Measurements from ENCODE around the gene PTMA. TPM values are rescaled to one million over a fixed set of nuclear protein-coding genes. Genes with fewer than 3 reads are reported as not detected.

Gene PTMA
- polyA plus RNA-seq, 2 of the 4 experiments (the other 2 are of a cell fraction) = 1,191 to 2,360 TPM

DNA sequence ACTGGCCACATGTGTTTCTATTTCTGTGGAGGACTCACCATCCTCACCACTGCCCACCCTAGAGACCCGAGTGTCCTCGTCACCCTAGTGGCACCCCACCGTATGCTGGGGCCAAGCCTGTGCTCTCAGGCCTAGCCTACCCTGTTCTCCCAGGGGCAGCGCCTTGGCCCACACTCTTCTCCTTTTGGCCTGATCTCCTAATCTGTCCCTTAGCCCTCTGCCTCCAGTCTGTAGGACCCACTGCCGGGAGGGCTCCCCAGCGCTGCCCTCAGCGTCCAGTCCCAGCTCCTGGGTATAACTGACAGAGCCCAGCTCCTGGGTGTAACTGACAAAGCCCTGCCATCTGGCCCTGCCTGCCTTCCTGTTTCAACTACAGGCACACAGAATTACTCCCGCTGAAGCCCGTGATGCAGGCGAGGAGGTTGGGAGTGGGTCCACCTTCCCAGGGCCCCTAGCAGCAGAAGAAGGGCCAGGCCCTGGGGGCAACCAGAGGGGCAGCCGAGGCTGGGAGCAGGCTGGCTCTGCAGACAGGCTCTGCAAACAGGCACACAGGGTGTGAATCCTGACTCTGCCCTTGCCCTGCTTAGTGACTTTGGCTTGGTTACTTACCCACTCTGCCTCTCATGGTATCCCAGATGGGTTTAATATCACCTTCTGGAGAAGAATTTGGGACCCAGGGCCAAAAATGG is 25.6 kb upstream of the PTMA start:
- Histone ChIP-seq H3K4me1 (peaks cover 20% of the 10 kb centered on the region), H3K4me2 (no peak overlapping the region), H3K27ac (peak overlapping the region in 1 of 2 experiments; percentile 13; a peak in 1 of 6 replicates), H3K4me3 (no peak overlapping the region), H3K9me3 (no peaks in the 10 kb centered on the region)
- FAIRE-seq (no peak), DNase-seq (ENCODE audit: low read depth in 1 of 2, low spot score in 1 of 2) (no peak), ATAC-seq (no peak)
- CTCF ChIA-PET = interaction anchor here (78.4 to 95.1 kb wide), 2 partner anchors 1 to 32 kb away, joined by 4158 read pairs; partner anchors contain the start of gene PTMA
- WGBS (ENCODE audit: missing lambda C conversion rate) = 94% methylated on average over 8 of the region's 11 CpGs
- TF ChIP-seq JUN (IDR thresholded peaks at IDR 0.05) (no peak), KDM1A (IDR thresholded peaks at IDR 0.05; ENCODE audit: low read depth) (no peak), ZC3H11A (IDR thresholded peaks at IDR 0.05) (no peak), EHMT2 (IDR thresholded peaks at IDR 0.05; ENCODE audit: low read depth) (no peak), MAFK (IDR thresholded peaks at IDR 0.05; ENCODE audit: partially characterized antibody) (no peak), NFE2L2 (conservative IDR thresholded peaks at IDR 0.05; ENCODE audit: low read length) (no peak), POLR2A (IDR thresholded peaks at IDR 0.05; ENCODE audit: low read length) (no peak), GATA3 (IDR thresholded peaks at IDR 0.05; ENCODE audit: borderline replicate concordance) (no peak), CEBPB (IDR thresholded peaks at IDR 0.05) (no peak), SREBF2 (IDR thresholded peaks at IDR 0.05) (no peak), TP53 (CRISPR knock-in tag; IDR thresholded peaks at IDR 0.05) (no peak), HEYL (CRISPR knock-in tag; IDR thresholded peaks at IDR 0.05) (no peak), EP300 (IDR thresholded peaks at IDR 0.05) (no peak), NPAS2 (CRISPR knock-in tag; IDR thresholded peaks at IDR 0.05; ENCODE audit: borderline replicate concordance) (no peak), EHF (CRISPR knock-in tag; IDR thresholded peaks at IDR 0.05) (no peak), KDM5A (IDR thresholded peaks at IDR 0.05) (no peak), NR3C1 (IDR thresholded peaks at IDR 0.05) (no peak), RFX5 (IDR thresholded peaks at IDR 0.05) (no peak)
- TF ChIP-seq, protein P1, sequence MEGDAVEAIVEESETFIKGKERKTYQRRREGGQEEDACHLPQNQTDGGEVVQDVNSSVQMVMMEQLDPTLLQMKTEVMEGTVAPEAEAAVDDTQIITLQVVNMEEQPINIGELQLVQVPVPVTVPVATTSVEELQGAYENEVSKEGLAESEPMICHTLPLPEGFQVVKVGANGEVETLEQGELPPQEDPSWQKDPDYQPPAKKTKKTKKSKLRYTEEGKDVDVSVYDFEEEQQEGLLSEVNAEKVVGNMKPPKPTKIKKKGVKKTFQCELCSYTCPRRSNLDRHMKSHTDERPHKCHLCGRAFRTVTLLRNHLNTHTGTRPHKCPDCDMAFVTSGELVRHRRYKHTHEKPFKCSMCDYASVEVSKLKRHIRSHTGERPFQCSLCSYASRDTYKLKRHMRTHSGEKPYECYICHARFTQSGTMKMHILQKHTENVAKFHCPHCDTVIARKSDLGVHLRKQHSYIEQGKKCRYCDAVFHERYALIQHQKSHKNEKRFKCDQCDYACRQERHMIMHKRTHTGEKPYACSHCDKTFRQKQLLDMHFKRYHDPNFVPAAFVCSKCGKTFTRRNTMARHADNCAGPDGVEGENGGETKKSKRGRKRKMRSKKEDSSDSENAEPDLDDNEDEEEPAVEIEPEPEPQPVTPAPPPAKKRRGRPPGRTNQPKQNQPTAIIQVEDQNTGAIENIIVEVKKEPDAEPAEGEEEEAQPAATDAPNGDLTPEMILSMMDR (IDR thresholded peaks at IDR 0.05) = no peak
- TF ChIP-seq, protein P2, sequence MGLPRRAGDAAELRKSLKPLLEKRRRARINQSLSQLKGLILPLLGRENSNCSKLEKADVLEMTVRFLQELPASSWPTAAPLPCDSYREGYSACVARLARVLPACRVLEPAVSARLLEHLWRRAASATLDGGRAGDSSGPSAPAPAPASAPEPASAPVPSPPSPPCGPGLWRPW (IDR thresholded peaks at IDR 0.05) = no peak
- POLR2A ChIA-PET = interaction anchor here (0.6 to 2.2 kb wide), 2 partner anchors 25 kb away, joined by 5 to 10 read pairs; partner anchors contain the start of gene PTMA

DNA sequence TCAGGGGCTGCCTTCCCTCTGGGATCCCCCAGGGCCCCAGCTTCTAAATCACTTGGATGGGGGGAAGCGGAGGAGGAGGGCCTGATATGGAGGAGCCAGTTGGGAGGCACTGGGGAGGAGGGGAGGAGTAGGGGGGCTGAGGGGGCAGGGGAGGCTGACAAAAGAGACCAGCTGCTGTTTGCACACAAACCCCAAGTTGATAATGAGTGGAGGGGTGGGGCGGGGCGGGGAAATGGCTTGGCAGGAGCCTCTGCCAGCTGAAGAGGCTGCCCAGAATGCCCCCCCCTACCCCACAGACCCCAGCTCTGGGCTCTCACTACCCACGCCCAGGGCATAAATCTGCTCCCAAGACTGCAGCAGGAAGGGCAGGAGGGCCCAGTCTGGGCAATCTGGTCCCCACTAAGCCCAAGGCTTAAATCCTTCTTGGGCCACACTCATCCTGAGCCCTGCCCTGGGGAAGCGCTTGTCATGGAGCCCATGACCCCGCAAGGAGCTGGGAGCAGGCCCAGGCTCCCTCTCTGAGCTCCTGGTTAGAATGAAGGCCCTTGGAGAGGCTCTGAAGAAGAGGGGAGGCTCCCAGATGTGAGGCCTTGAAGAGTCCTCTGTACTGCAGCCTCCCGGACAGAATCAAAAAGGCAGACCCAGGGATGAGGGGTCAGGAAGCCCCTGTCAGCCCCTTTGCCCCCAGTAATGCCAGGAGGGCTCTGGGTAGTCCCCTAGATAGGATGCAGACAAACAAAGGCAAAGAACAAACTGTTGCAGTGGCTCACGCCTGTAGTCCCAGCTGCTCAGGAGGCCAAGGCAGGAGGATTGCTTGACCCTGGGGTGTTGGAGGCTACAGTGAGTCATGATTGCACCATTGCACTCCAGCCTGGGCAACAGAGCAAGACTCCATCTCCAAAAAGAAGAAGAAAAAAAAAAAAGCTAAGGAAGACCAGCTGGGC is 24.8 kb upstream of the PTMA start:
- Histone ChIP-seq H3K27ac (no peak overlapping the region), H3K4me2 (no peak overlapping the region), H3K4me1 (peaks cover 20% of the 10 kb centered on the region), H3K4me3 (no peak overlapping the region), H3K9me3 (no peaks in the 10 kb centered on the region)
- FAIRE-seq (no peak), DNase-seq (ENCODE audit: low read depth in 1 of 2, low spot score in 1 of 2) (no peak), ATAC-seq (no peak)
- 93% methylated on average over 6 of the region's 8 CpGs for WGBS (ENCODE audit: missing lambda C conversion rate)
- TF ChIP-seq ESRRA (IDR thresholded peaks at IDR 0.05; ENCODE audit: borderline replicate concordance, low read length) (no peak), FOSL2 (IDR thresholded peaks at IDR 0.05) (no peak), FOSL2 (CRISPR knock-in tag; IDR thresholded peaks at IDR 0.05) (peak; percentile 49), HDAC2 (IDR thresholded peaks at IDR 0.05) (no peak)
- ChIA-PET POLR2A (interaction anchor here (0.6 to 2.0 kb wide), 4 partner anchors 10 to 79 kb away, joined by 3 to 10 read pairs (median 6); partner anchors contain the start of gene PTMA), CTCF (interaction anchor here (0.7 to 95.1 kb wide), 5 partner anchors 0 to 121 kb away, joined by 3 to 4158 read pairs (median 4); partner anchors contain the start of gene PTMA)
